A549 (cell line): ENCODE measurements around the gene PKIG. TPM values are rescaled to one million over a fixed set of nuclear protein-coding genes. Genes with fewer than 3 reads are reported as not detected.

ENCODE experiments used
- ATAC-seq, 2 experiments: fragments of 200-7000 bp in 1 of 2; fragments of >200 bp in 1 of 2; cut with Nextera tagmentation in 1 of 2; cut with Tn5 transposase in 1 of 2; 3 replicates each; pipeline versions ENCODE4 v1.8.0 to v1.9.1; 2018 to 2020; ENCODE audit warnings: mild to moderate bottlenecking in 1 of 2, moderate library complexity in 1 of 2
- CTCF ChIA-PET: fragments of 300-600 bp; sonication (Branson Sonifier 250); formaldehyde crosslinking; extraction: SDS; loops from one replicate; lab custom pipeline; 2021; ENCODE audit warnings: antibody characterized with exemption, inconsistent platforms; lab: Yijun Ruan, JAX
- POLR2A ChIA-PET: fragments of 350-600 bp; formaldehyde crosslinking; extraction: SDS; loops from one replicate; lab custom pipeline; 2021; ENCODE audit warnings: antibody characterized with exemption, inconsistent platforms; lab: Yijun Ruan, JAX
- DNase-seq, 2 experiments: peaks; one replicate each; pipeline versions ENCODE4 v3.0.0 to v3.0.0-alpha.2; 2011 to 2016; ENCODE audit warnings: low read depth in 1 of 2, low spot score in 1 of 2
- FAIRE-seq: peaks from 2 replicates; lab custom pipeline; 2011; peaks lifted over from hg19 to GRCh38; lab: Jason Lieb, UNC
- H3K27ac ChIP-seq, 2 experiments: fragments of >200 bp; sonication (Bioruptor Twin); formaldehyde crosslinking; 3 replicates each; pipeline ENCODE4 v1.5.1; 2016 to 2017
- H3K4me1 ChIP-seq: fragments of >200 bp; sonication (Bioruptor Twin); formaldehyde crosslinking; 3 replicates; pipeline ENCODE4 v1.6.1; 2016
- H3K4me2 ChIP-seq: fragments of >200 bp; sonication (Bioruptor Twin); formaldehyde crosslinking; 3 replicates; pipeline ENCODE4 v1.6.1; 2016
- H3K4me3 ChIP-seq: fragments of >200 bp; sonication (Bioruptor Twin); formaldehyde crosslinking; 3 replicates; pipeline ENCODE4 v1.5.1; 2016
- H3K9me3 ChIP-seq: fragments of >200 bp; sonication (Bioruptor Twin); formaldehyde crosslinking; 3 replicates; pipeline ENCODE4 v1.6.1; 2016
- CBX2 ChIP-seq: fragments of 200-600 bp; sonication (generic); IDR thresholded peaks from 2 replicates; pipeline ENCODE4 v1.6.1; 2016; ENCODE audit warnings: low read depth, mild to moderate bottlenecking, borderline replicate concordance
- CHD4 ChIP-seq: fragments of 200-600 bp; sonication (generic); IDR thresholded peaks from 2 replicates; pipeline ENCODE4 v1.6.1; 2016; ENCODE audit warnings: antibody characterized with exemption, mild to moderate bottlenecking, borderline replicate concordance
- FOSB ChIP-seq: fragments of 250-450 bp; sonication (Bioruptor Pico); IDR thresholded peaks from 2 replicates; pipeline ENCODE4 v1.5.0; 2020; ENCODE audit warnings: mild to moderate bottlenecking, moderate library complexity
- FOXS1 ChIP-seq: fragments of 250-450 bp; sonication (Bioruptor Pico); IDR thresholded peaks from 2 replicates; pipeline ENCODE4 v1.5.0; 2020; ENCODE audit warnings: mild to moderate bottlenecking, moderate library complexity
- HOXB5 ChIP-seq: fragments of 250-450 bp; sonication (Bioruptor Pico); IDR thresholded peaks from 2 replicates; pipeline ENCODE4 v1.5.0; 2020; ENCODE audit warnings: mild to moderate bottlenecking, moderate library complexity
- JUN ChIP-seq, 2 experiments: fragments of >200 bp; sonication (Bioruptor Twin); formaldehyde crosslinking; IDR thresholded peaks; 2 replicates in 1 of 2; 3 replicates in 1 of 2; pipeline ENCODE4 v1.6.1; 2016 to 2017
- KDM1A ChIP-seq: fragments of 200-600 bp; sonication (generic); IDR thresholded peaks from 2 replicates; pipeline ENCODE4 v1.6.1; 2016; ENCODE audit warnings: low read depth, mild to moderate bottlenecking
- MAZ ChIP-seq: fragments of 150-350 bp; IDR thresholded peaks from 2 replicates; pipeline ENCODE4 v1.6.1; 2014; ENCODE audit warnings: antibody characterized with exemption, low read depth, low read length, borderline replicate concordance
- NFE2L2 ChIP-seq: fragments of 150-350 bp; conservative IDR thresholded peaks from 2 replicates; pipeline ENCODE4 v1.6.1; 2014; ENCODE audit warnings: low read length
- PHF8 ChIP-seq: fragments of 200-600 bp; sonication (generic); IDR thresholded peaks from 2 replicates; pipeline ENCODE4 v1.6.1; 2016; ENCODE audit warnings: low read depth, mild to moderate bottlenecking, antibody characterized with exemption, moderate library complexity, borderline replicate concordance
- POLR2AphosphoS2 ChIP-seq: conservative IDR thresholded peaks from 2 replicates; pipeline ENCODE4 v1.6.1; 2012; ENCODE audit warnings: low read length, improper control_type of control experiment, inconsistent platforms
- RAD21 ChIP-seq, 2 experiments: fragments of >200 bp in 1 of 2; sonication (Bioruptor Twin) in 1 of 2; formaldehyde crosslinking in 1 of 2; IDR thresholded peaks in 1 of 2; conservative IDR thresholded peaks in 1 of 2; 2 replicates in 1 of 2; 3 replicates in 1 of 2; pipeline ENCODE4 v1.6.1; 2012 to 2018; ENCODE audit warnings: inconsistent platforms in 1 of 2
- RARB ChIP-seq: fragments of 250-450 bp; sonication (Bioruptor Pico); IDR thresholded peaks from 2 replicates; pipeline ENCODE4 v1.8.0; 2021; ENCODE audit warnings: mild to moderate bottlenecking, moderate library complexity
- RCOR1 ChIP-seq: fragments of 150-350 bp; IDR thresholded peaks from 2 replicates; pipeline ENCODE4 v1.6.1; 2014; ENCODE audit warnings: antibody characterized with exemption, low read length, low read depth
- SREBF2 ChIP-seq: fragments of 450-650 bp; IDR thresholded peaks from 2 replicates; pipeline ENCODE4 v1.6.1; 2014; ENCODE audit warnings: mild to moderate bottlenecking, moderate library complexity
- TFCP2L1 ChIP-seq: fragments of 250-450 bp; sonication (Bioruptor Pico); IDR thresholded peaks from 2 replicates; pipeline ENCODE4 v1.5.0; 2021; ENCODE audit warnings: mild to moderate bottlenecking
- TP53 ChIP-seq: fragments of 250-450 bp; sonication (Bioruptor Pico); IDR thresholded peaks from 2 replicates; pipeline ENCODE4 v1.5.0; 2021; ENCODE audit warnings: mild to moderate bottlenecking, moderate library complexity
- ZNF302 ChIP-seq: fragments of 250-450 bp; sonication (Bioruptor Pico); IDR thresholded peaks from 2 replicates; pipeline ENCODE4 v1.9.0; 2021; ENCODE audit warnings: inconsistent platforms, mild to moderate bottlenecking, moderate library complexity
- WGBS: methylation state at CpG from one replicate; pipeline ENCODE4 v1.1.6; 2017; ENCODE audit errors: missing lambda C conversion rate; 5-methylcytosine and 5-hydroxymethylcytosine counted together
- polyA plus RNA-seq, 4 experiments: library from polyadenylated mRNA; depleted of rRNA in 3 of 4; stranded (reverse); fragments of >200 nt; fragmentation: RNase III in 1 of 4; extraction: RNeasy Plus Mini Kit Qiagen cat#74134 plus additional on column Dnase treatment in 1 of 4; gene quantifications; 2 replicates in 3 of 4; 3 replicates in 1 of 4; pipeline ENCODE4 v1.2.3, GENCODE V29; 2011 to 2017
- TF ChIP-seq, protein P1 (sequence below): fragments of >200 bp; sonication (Bioruptor Twin); formaldehyde crosslinking; IDR thresholded peaks from 2 replicates; pipeline ENCODE4 v1.6.1; 2016
- TF ChIP-seq, protein P2 (sequence below): IDR thresholded peaks from 2 replicates; pipeline ENCODE4 v1.6.1; 2012
- TF ChIP-seq, protein P3 (sequence below): fragments of >200 bp; sonication (Bioruptor Twin); formaldehyde crosslinking; IDR thresholded peaks from 3 replicates; pipeline ENCODE4 v1.5.1; 2016
- TF ChIP-seq, protein P4 (sequence below): fragments of 200-600 bp; sonication (generic); IDR thresholded peaks from 2 replicates; pipeline ENCODE4 v1.6.1; 2016; ENCODE audit warnings: antibody characterized with exemption, mild to moderate bottlenecking, moderate library complexity

PKIG gene
- polyA plus RNA-seq, 2 of the 4 experiments (the other 2 are of a cell fraction) = 24.0 to 31.1 TPM

DNA sequence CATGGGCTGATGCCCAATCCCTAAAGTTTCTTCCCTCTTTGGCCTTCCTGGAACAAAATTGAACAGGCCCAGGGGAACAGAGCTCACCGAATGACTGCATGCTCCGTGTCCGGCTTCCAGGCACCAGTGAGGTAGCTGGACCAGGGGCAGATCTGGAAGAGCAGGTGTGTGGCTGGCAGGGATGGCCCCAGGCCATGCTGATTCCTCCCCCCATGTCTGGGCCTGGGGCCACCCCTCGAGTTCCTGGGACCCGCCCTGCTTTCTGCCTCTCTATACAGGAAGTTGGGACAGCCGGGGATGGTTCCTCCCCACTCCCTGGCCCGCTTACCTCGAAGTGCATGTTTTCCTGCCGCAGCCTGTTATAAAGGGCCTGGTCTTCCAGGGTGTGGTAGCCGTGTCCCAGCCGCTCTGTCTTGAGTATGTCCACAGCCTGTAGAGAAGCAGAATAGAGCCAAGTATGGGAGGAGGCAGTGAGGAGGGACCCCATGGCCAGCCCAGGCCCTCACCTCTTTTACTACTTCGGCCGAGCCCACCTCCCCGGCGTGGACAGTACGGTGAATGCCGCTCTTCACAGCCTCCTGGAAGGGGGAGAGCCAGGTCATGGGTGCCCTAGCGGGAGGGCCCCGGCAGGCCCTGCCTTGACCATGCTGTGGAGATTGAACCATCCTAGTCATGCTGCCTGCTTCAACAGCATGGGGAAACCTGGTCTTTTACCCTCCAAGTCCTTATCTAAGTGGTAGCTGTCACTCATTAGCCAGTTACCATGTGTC, 40.3 kb downstream of the PKIG start:
- no peak overlapping the region for H3K4me2 ChIP-seq
- no peak overlapping the region for H3K27ac ChIP-seq
- no peak for FAIRE-seq
- no peaks in the 10 kb centered on the region for H3K4me1 ChIP-seq
- ChIA-PET POLR2A (no interaction called here), CTCF (interaction anchor here (0.8 to 5.6 kb wide), 3 partner anchors 13 to 407 kb away, joined by 3 to 30 read pairs (median 4); no protein-coding TSS in a partner anchor)
- DNase-seq = no peak
- WGBS = 98% methylated on average over 14 of the region's 19 CpGs
- peaks cover 15% of the 10 kb centered on the region for H3K9me3 ChIP-seq
- TF ChIP-seq POLR2AphosphoS2 (no peak), TFCP2L1 (CRISPR knock-in tag) (no peak), RAD21 (conservative IDR thresholded peaks at IDR 0.05 in 1 of 2, IDR thresholded peaks at IDR 0.05 in 1 of 2) (no peak), JUN (IDR thresholded peaks at IDR 0.05) (no peak), RCOR1 (no peak), RARB (CRISPR knock-in tag) (no peak), FOSB (CRISPR knock-in tag) (no peak), CHD4 (no peak)
- TF ChIP-seq, protein P1, sequence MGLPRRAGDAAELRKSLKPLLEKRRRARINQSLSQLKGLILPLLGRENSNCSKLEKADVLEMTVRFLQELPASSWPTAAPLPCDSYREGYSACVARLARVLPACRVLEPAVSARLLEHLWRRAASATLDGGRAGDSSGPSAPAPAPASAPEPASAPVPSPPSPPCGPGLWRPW = no peak
- TF ChIP-seq, protein P2, sequence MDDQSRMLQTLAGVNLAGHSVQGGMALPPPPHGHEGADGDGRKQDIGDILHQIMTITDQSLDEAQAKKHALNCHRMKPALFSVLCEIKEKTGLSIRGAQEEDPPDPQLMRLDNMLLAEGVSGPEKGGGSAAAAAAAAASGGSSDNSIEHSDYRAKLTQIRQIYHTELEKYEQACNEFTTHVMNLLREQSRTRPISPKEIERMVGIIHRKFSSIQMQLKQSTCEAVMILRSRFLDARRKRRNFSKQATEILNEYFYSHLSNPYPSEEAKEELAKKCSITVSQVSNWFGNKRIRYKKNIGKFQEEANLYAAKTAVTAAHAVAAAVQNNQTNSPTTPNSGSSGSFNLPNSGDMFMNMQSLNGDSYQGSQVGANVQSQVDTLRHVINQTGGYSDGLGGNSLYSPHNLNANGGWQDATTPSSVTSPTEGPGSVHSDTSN = no peak
- TF ChIP-seq, protein P3, sequence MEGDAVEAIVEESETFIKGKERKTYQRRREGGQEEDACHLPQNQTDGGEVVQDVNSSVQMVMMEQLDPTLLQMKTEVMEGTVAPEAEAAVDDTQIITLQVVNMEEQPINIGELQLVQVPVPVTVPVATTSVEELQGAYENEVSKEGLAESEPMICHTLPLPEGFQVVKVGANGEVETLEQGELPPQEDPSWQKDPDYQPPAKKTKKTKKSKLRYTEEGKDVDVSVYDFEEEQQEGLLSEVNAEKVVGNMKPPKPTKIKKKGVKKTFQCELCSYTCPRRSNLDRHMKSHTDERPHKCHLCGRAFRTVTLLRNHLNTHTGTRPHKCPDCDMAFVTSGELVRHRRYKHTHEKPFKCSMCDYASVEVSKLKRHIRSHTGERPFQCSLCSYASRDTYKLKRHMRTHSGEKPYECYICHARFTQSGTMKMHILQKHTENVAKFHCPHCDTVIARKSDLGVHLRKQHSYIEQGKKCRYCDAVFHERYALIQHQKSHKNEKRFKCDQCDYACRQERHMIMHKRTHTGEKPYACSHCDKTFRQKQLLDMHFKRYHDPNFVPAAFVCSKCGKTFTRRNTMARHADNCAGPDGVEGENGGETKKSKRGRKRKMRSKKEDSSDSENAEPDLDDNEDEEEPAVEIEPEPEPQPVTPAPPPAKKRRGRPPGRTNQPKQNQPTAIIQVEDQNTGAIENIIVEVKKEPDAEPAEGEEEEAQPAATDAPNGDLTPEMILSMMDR = no peak
- ATAC-seq = no peak
- no peak overlapping the region for H3K4me3 ChIP-seq

DNA sequence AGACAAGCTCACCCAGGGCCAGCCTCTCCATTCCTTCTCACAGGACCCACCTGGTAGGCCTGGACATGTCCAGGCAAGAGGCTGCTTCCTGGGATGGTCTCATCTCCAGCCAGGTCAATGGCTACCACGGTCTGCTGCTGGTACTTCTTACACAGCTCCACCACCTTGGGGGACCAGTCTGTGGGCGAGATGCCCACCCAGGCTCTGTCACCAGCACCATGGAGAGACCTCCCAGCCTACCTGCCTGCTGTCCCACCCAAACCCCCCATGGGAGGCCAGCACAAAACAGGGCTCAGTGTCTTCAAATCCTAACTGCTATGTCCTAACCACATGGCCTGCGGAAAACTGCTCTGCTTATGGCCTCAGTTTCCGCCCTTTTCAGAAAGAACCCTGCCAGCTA, 41.8 kb downstream of the PKIG start:
- H3K4me2 ChIP-seq = no peak overlapping the region
- H3K27ac ChIP-seq = no peak overlapping the region
- 84% methylated on average over 4 of the region's 4 CpGs for WGBS
- POLR2A ChIA-PET = no interaction called here
- no peaks in the 10 kb centered on the region for H3K4me1 ChIP-seq
- DNase-seq (no peak), FAIRE-seq (no peak), ATAC-seq (no peak)
- no peak overlapping the region for H3K4me3 ChIP-seq
- H3K9me3 ChIP-seq = peaks cover 15% of the 10 kb centered on the region
- CTCF ChIA-PET = interaction anchor here (1.4 to 5.0 kb wide), 3 partner anchors 14 to 409 kb away, joined by 4 to 25 read pairs (median 4); no protein-coding TSS in a partner anchor
- TF ChIP-seq FOXS1 (CRISPR knock-in tag) (no peak), CBX2 (no peak), NFE2L2 (no peak), SREBF2 (no peak), MAZ (no peak), KDM1A (no peak), RAD21 (conservative IDR thresholded peaks at IDR 0.05 in 1 of 2, IDR thresholded peaks at IDR 0.05 in 1 of 2) (no peak), HOXB5 (CRISPR knock-in tag) (no peak), RARB (CRISPR knock-in tag) (no peak), ZNF302 (no peak), TP53 (CRISPR knock-in tag) (no peak), PHF8 (no peak)
- TF ChIP-seq, protein P4, sequence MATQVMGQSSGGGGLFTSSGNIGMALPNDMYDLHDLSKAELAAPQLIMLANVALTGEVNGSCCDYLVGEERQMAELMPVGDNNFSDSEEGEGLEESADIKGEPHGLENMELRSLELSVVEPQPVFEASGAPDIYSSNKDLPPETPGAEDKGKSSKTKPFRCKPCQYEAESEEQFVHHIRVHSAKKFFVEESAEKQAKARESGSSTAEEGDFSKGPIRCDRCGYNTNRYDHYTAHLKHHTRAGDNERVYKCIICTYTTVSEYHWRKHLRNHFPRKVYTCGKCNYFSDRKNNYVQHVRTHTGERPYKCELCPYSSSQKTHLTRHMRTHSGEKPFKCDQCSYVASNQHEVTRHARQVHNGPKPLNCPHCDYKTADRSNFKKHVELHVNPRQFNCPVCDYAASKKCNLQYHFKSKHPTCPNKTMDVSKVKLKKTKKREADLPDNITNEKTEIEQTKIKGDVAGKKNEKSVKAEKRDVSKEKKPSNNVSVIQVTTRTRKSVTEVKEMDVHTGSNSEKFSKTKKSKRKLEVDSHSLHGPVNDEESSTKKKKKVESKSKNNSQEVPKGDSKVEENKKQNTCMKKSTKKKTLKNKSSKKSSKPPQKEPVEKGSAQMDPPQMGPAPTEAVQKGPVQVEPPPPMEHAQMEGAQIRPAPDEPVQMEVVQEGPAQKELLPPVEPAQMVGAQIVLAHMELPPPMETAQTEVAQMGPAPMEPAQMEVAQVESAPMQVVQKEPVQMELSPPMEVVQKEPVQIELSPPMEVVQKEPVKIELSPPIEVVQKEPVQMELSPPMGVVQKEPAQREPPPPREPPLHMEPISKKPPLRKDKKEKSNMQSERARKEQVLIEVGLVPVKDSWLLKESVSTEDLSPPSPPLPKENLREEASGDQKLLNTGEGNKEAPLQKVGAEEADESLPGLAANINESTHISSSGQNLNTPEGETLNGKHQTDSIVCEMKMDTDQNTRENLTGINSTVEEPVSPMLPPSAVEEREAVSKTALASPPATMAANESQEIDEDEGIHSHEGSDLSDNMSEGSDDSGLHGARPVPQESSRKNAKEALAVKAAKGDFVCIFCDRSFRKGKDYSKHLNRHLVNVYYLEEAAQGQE = no peak
